ENCODE data around the gene PTPA.

Gene PTPA

GRCh38 chr9:129077236-129077635 is 34.0 kb upstream of the PTPA start:
- no peaks in the 10 kb centered on the region for H3K9me3 Mint-ChIP-seq
- H3K36me3 Mint-ChIP-seq: peaks cover 21% of the 10 kb centered on the region
- H3K4me3 Mint-ChIP-seq: no peak overlapping the region
- ATAC-seq: no peak
- no peak for DNase-seq (ENCODE audit: low spot score in 2 of 2)
- H3K4me1 Mint-ChIP-seq: peaks cover 30% of the 10 kb centered on the region
- H3K27ac Mint-ChIP-seq: no peak overlapping the region

- Mint-ChIP-seq H3K4me3 (peak overlapping the region; percentile 86), H3K27ac (no peak overlapping the region), H3K9me3 (no peaks in the 10 kb centered on the region), H3K36me3 (peaks cover 24% of the 10 kb centered on the region), H3K4me1 (peaks cover 30% of the 10 kb centered on the region)
- DNase-seq (ENCODE audit: low spot score in 2 of 2) (no peak), ATAC-seq (no peak)
These were observed 32.3 kb upstream of the PTPA start for GRCh38 chr9:129078691-129079503.

GRCh38 chr9:129079829-129080228 is 31.4 kb upstream of the PTPA start:
- Mint-ChIP-seq H3K9me3 (no peaks in the 10 kb centered on the region), H3K4me3 (peak overlapping the region; percentile 86), H3K36me3 (peaks cover 31% of the 10 kb centered on the region), H3K27ac (peak overlapping the region; percentile 91), H3K4me1 (peaks cover 31% of the 10 kb centered on the region)
- no peak for ATAC-seq
- DNase-seq (ENCODE audit: low spot score in 2 of 2): no peak

- H3K9me3 Mint-ChIP-seq: no peaks in the 10 kb centered on the region
- peaks cover 35% of the 10 kb centered on the region for H3K4me1 Mint-ChIP-seq
- DNase-seq (ENCODE audit: low spot score in 2 of 2): no peak
- no peak for ATAC-seq
- H3K36me3 Mint-ChIP-seq: peaks cover 31% of the 10 kb centered on the region
- peak overlapping the region; percentile 86 for H3K4me3 Mint-ChIP-seq
- H3K27ac Mint-ChIP-seq: peak overlapping the region; percentile 91
These were observed 31.0 kb upstream of the PTPA start for GRCh38 chr9:129080298-129080600.

GRCh38 chr9:129080601-129081387 is 30.4 kb upstream of the PTPA start, which contains the start of gene DOLPP1:
DOLPP1 (plus strand) TSS chr9:129081111; CDS start chr9:129081132, 21 bp downstream.
- ATAC-seq: peak; percentile 97
- Mint-ChIP-seq H3K27ac (peak within 1 kb of the TSS; percentile 91), H3K4me1 (peaks cover 35% of the 10 kb centered on the region), H3K9me3 (no peaks in the 10 kb centered on the region), H3K36me3 (peaks cover 33% of the 10 kb centered on the region), H3K4me3 (peak within 1 kb of the TSS; percentile 86)
- peak; percentile 95 to 99 for DNase-seq (ENCODE audit: low spot score in 2 of 2)

GRCh38 chr9:129081388-129081904 is 29.8 kb upstream of the PTPA start:
- Mint-ChIP-seq H3K36me3 (peaks cover 39% of the 10 kb centered on the region), H3K9me3 (no peaks in the 10 kb centered on the region), H3K27ac (peak overlapping the region; percentile 91), H3K4me1 (peaks cover 35% of the 10 kb centered on the region), H3K4me3 (peak overlapping the region; percentile 86)
- DNase-seq (ENCODE audit: low spot score in 2 of 2): no peak
- ATAC-seq: no peak

GRCh38 chr9:129084087-129084486 is 27.1 kb upstream of the PTPA start:
- Mint-ChIP-seq H3K36me3 (peaks cover 58% of the 10 kb centered on the region), H3K27ac (no peak overlapping the region), H3K4me1 (peaks cover 27% of the 10 kb centered on the region), H3K4me3 (no peak overlapping the region), H3K9me3 (no peaks in the 10 kb centered on the region)
- ATAC-seq: no peak
- no peak for DNase-seq (ENCODE audit: low spot score in 2 of 2)

GRCh38 chr9:129089246-129089645 is 22.0 kb upstream of the PTPA start:
- Mint-ChIP-seq H3K4me3 (no peak overlapping the region), H3K36me3 (peaks cover 39% of the 10 kb centered on the region), H3K4me1 (peaks cover 11% of the 10 kb centered on the region), H3K9me3 (no peaks in the 10 kb centered on the region), H3K27ac (no peak overlapping the region)
- DNase-seq (ENCODE audit: low spot score in 2 of 2) (no peak), ATAC-seq (no peak)

- DNase-seq (ENCODE audit: low spot score in 2 of 2) (no peak), ATAC-seq (no peak)
- H3K4me1 Mint-ChIP-seq: peaks cover 6% of the 10 kb centered on the region
- H3K9me3 Mint-ChIP-seq: no peaks in the 10 kb centered on the region
- H3K36me3 Mint-ChIP-seq: peaks cover 12% of the 10 kb centered on the region
- no peak overlapping the region for H3K4me3 Mint-ChIP-seq
- H3K27ac Mint-ChIP-seq: peak overlapping the region; percentile 87
These were observed 17.4 kb upstream of the PTPA start for GRCh38 chr9:129093602-129094386.

GRCh38 chr9:129094387-129095169 is 16.6 kb upstream of the PTPA start:
- H3K9me3 Mint-ChIP-seq: no peaks in the 10 kb centered on the region
- ATAC-seq (no peak), DNase-seq (ENCODE audit: low spot score in 2 of 2) (no peak)
- peaks cover 6% of the 10 kb centered on the region for H3K4me1 Mint-ChIP-seq
- H3K4me3 Mint-ChIP-seq: no peak overlapping the region
- peak overlapping the region; percentile 87 for H3K27ac Mint-ChIP-seq
- peaks cover 7% of the 10 kb centered on the region for H3K36me3 Mint-ChIP-seq

GRCh38 chr9:129095170-129095667 is 16.0 kb upstream of the PTPA start:
- Mint-ChIP-seq H3K4me3 (no peak overlapping the region), H3K9me3 (no peaks in the 10 kb centered on the region), H3K36me3 (peaks cover under 1% of the 10 kb centered on the region), H3K27ac (peak overlapping the region; percentile 87), H3K4me1 (peaks cover 6% of the 10 kb centered on the region)
- ATAC-seq: no peak
- DNase-seq (ENCODE audit: low spot score in 2 of 2): no peak

GRCh38 chr9:129095908-129096307 is 15.3 kb upstream of the PTPA start:
- ATAC-seq (no peak), DNase-seq (ENCODE audit: low spot score in 2 of 2) (no peak)
- H3K27ac Mint-ChIP-seq: no peak overlapping the region
- no peak overlapping the region for H3K4me3 Mint-ChIP-seq
- H3K36me3 Mint-ChIP-seq: no peaks in the 10 kb centered on the region
- no peaks in the 10 kb centered on the region for H3K9me3 Mint-ChIP-seq
- H3K4me1 Mint-ChIP-seq: peaks cover 6% of the 10 kb centered on the region

- Mint-ChIP-seq H3K27ac (no peak overlapping the region), H3K36me3 (no peaks in the 10 kb centered on the region), H3K4me3 (no peak overlapping the region), H3K9me3 (no peaks in the 10 kb centered on the region), H3K4me1 (peaks cover 6% of the 10 kb centered on the region)
- DNase-seq (ENCODE audit: low spot score in 2 of 2) (no peak), ATAC-seq (no peak)
These were observed 13.4 kb upstream of the PTPA start for GRCh38 chr9:129097671-129098306.

- no peak overlapping the region for H3K4me3 Mint-ChIP-seq
- no peaks in the 10 kb centered on the region for H3K36me3 Mint-ChIP-seq
- H3K4me1 Mint-ChIP-seq: peaks cover 5% of the 10 kb centered on the region
- H3K9me3 Mint-ChIP-seq: no peaks in the 10 kb centered on the region
- DNase-seq (ENCODE audit: low spot score in 2 of 2) (no peak), ATAC-seq (no peak)
- H3K27ac Mint-ChIP-seq: no peak overlapping the region
These were observed 12.9 kb upstream of the PTPA start for GRCh38 chr9:129098328-129098727.

Data from stimulated activated effector memory CD8-positive, alpha-beta T cell treated with anti-CD3 and anti-CD28 coated beads, Interleukin-12 subunit alpha, Interleukin-12 subunit beta, amount 100 ng/mL, for 72 hours (primary cell).